ENCODE results near the gene TMEM229A.

DNA sequence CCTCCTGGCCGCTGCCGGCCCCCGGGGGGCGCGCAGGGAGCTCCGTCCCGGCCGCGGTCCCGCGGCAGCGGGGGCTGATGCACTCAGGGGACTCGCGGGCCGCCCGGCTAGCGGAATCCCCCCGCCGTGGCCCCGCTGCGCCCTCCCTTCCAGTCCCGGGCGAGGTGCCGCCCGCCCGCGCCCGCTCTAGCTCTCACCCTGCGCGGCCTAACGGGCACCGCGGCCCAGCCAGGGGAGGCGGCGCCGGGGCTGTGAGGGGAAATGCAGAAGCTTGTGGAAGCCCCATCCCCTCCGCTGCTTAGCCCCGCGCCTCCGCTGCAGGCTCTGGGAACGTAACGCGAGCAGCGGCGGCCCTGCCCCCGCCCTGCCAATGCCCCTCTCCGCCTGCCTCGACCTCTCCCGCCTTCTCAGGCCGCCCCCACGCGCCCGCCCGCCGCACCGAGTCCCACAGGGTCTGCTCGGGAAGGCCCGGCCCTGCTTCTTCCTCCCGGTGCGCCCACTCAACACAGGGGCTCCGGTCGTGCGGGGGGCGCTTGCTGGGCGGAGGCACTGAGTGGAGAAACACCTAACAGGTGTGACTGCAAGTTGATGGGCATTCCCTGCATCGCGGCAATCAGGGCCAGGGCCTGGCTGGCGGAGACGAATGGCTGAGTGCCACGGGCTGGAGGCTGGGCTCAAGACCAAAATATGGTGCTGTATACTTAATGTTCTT, 384 bp upstream of the TMEM229A start:
- TF ChIP-seq, protein P1, sequence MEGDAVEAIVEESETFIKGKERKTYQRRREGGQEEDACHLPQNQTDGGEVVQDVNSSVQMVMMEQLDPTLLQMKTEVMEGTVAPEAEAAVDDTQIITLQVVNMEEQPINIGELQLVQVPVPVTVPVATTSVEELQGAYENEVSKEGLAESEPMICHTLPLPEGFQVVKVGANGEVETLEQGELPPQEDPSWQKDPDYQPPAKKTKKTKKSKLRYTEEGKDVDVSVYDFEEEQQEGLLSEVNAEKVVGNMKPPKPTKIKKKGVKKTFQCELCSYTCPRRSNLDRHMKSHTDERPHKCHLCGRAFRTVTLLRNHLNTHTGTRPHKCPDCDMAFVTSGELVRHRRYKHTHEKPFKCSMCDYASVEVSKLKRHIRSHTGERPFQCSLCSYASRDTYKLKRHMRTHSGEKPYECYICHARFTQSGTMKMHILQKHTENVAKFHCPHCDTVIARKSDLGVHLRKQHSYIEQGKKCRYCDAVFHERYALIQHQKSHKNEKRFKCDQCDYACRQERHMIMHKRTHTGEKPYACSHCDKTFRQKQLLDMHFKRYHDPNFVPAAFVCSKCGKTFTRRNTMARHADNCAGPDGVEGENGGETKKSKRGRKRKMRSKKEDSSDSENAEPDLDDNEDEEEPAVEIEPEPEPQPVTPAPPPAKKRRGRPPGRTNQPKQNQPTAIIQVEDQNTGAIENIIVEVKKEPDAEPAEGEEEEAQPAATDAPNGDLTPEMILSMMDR (IDR thresholded peaks at IDR 0.05; ENCODE audit: poor library complexity, severe bottlenecking), result no peak
- TF ChIP-seq, protein P2, sequence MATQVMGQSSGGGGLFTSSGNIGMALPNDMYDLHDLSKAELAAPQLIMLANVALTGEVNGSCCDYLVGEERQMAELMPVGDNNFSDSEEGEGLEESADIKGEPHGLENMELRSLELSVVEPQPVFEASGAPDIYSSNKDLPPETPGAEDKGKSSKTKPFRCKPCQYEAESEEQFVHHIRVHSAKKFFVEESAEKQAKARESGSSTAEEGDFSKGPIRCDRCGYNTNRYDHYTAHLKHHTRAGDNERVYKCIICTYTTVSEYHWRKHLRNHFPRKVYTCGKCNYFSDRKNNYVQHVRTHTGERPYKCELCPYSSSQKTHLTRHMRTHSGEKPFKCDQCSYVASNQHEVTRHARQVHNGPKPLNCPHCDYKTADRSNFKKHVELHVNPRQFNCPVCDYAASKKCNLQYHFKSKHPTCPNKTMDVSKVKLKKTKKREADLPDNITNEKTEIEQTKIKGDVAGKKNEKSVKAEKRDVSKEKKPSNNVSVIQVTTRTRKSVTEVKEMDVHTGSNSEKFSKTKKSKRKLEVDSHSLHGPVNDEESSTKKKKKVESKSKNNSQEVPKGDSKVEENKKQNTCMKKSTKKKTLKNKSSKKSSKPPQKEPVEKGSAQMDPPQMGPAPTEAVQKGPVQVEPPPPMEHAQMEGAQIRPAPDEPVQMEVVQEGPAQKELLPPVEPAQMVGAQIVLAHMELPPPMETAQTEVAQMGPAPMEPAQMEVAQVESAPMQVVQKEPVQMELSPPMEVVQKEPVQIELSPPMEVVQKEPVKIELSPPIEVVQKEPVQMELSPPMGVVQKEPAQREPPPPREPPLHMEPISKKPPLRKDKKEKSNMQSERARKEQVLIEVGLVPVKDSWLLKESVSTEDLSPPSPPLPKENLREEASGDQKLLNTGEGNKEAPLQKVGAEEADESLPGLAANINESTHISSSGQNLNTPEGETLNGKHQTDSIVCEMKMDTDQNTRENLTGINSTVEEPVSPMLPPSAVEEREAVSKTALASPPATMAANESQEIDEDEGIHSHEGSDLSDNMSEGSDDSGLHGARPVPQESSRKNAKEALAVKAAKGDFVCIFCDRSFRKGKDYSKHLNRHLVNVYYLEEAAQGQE (IDR thresholded peaks at IDR 0.05; ENCODE audit: borderline replicate concordance), result no peak
- no peak for TF ChIP-seq EP300 (conservative IDR thresholded peaks at IDR 0.05; ENCODE audit: poor library complexity, severe bottlenecking)
- no peak for TF ChIP-seq POLR2AphosphoS5 (IDR thresholded peaks at IDR 0.05)
- TF ChIP-seq RAD21 (conservative IDR thresholded peaks at IDR 0.05), result no peak
- TF ChIP-seq EZH2 (IDR thresholded peaks at IDR 0.05; ENCODE audit: borderline replicate concordance, insufficient read depth, low read length, poor library complexity, severe bottlenecking), result no peak
